Eye (tissue), 1 donor: ENCODE results near the gene LPGAT1.

Experiments
- DNase-seq: peaks from one replicate; pipeline ENCODE4 v3.0.0-alpha.2; 2015

Gene LPGAT1

DNA sequence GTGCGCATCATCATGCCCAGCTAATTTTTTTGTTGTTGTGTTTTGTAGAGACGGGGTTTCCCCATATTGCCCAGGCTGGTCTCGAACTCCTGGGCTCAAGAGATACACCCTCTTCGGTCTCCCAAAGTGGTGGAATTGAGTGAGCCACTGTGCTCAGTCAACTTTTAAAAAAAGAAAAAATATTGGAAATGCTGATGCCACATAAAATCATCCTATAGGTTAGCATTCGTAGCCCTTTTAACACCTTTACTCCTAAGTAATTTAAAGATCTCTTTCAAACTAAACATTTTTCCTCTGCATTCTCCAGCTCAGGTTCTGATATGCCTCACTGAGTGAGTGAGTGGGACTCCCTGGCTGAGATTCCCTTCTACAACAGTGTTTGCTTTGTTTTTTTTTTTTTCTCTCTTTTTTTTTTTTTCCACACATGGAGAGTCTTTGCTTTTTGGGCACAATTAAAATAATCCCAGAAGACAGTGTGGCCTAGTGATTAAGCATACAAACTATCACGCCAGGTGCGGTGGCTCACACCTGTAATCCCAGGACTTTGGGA is 74.0 kb downstream of the LPGAT1 start:
- no peak for DNase-seq

DNA sequence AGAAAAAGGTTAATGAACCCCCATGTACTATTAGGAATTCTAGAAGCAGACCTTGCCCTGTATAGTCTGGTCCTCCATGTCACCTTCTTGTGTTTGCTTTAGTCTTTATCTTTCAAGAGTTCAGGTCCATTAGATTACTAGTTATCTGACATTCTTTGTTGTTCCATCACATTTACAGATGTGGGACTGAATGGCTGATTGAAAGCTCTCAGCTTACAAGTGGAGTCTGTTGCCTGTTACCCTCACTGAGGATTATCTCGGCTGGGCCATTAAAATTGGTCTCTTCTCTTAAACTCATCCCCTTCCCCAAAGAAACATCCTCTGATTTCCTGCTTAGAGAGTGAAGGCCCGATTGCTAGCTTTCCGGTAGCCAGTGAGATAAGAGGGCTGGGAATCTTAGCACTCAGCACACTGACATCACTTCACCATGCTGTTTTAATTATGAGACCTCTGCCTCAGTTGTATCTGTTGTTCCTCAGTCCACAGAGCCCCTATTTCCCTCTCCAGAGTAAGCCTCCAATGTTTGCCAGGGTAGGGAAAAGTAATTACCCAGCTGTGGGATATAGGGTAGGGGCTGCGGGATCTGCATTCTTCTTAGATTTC is 76.8 kb downstream of the LPGAT1 start:
- no peak for DNase-seq

DNA sequence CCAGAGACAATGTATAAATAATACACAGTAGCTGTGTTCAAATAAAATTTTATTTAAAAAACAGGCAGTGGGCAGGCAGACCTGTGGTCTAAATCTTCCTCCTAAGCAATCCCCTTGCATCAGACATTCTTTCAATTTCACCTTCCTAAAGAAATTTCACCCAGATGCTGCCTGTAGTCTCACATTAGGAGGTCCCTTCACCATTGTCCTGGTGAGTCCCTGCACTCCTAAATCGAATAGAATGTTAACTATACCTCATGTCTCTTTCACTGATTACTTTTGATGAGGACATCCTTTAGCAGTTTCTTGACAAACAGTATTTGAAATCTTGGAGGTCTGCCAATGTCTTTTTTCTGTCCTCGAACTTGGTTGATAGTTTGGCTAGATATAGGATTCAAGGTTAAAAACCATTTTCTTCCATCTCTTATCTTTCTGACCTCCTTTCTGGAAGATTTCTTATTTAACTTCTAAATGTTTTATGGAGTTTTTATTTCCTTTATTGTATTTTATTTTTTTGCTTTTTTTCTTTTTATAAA is 77.5 kb downstream of the LPGAT1 start:
- no peak for DNase-seq

DNA sequence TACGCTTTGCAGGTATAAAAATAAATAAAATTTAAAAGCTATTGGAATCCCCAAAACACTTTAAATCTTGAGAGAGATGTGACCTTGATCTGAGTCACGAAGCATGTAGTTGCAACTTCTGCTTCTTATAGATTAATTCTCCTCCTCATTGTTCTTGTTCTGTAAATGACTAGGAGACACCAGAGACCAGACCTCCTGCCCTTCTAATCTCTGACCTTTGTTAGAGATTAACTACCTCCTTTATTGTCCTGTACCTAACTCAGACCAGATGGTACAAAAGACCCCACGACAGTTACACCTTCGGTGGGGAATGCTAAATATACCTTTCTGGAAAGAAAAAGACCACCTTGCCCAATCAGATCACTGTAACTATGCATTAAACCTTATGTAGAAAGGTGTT is 78.2 kb downstream of the LPGAT1 start:
- DNase-seq, result no peak

DNA sequence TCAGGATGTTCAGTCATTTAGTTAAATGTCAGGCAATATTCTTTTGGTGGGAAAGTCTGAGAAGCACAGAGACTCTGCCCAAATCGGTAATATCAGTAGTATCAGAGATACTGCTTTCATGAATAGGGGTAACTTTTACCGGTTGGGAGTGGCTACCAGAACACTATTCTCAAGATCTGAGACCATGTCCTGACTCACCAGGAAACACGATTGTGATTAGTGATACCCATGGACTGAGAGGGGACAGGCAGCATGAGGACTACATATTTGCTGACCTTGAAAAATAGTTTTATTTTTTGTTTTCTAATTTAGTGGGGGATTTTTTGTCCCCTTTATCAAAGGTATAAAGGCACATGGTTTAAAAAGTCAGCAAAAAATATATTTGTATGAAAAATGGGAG is 79.1 kb downstream of the LPGAT1 start:
- DNase-seq, result no peak

GRCh38 chr1:211750599-211750998 is 80.0 kb downstream of the LPGAT1 start:
- peak; percentile 33 for DNase-seq

- no peak for DNase-seq
Measured at GRCh38 chr1:211749251-211749650, 81.3 kb downstream of the LPGAT1 start.

- DNase-seq, result no peak
Measured at GRCh38 chr1:211748810-211749209, 81.8 kb downstream of the LPGAT1 start.

- no peak for DNase-seq
Measured at GRCh38 chr1:211742889-211743529, 87.6 kb downstream of the LPGAT1 start.

- DNase-seq, result no peak
Measured at GRCh38 chr1:211742272-211742671, 88.3 kb downstream of the LPGAT1 start.

GRCh38 chr1:211741788-211742187 is 88.8 kb downstream of the LPGAT1 start:
- no peak for DNase-seq

DNA sequence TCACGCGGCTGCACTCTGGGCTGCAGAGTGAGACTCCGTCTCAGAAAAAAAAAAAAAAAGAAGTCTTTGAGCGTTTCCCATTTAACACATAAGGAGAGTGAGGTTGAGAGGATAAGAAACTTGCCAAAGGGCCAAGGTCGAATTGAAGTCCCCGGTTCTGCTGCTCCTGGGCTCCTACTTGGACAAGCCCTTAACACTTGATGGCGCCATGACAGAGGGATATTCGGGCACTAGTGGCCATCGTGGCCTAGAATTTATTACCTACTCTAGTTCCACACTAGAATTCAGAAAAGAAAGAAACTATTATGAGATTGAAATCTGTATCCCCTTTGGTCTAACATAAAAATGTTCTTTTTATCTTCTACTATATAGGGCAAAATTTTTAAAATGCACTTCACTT is 89.4 kb downstream of the LPGAT1 start:
- no peak for DNase-seq

- DNase-seq, result no peak
Measured at GRCh38 chr1:211739671-211740411, 90.7 kb downstream of the LPGAT1 start.

- DNase-seq, result no peak
Measured at GRCh38 chr1:211738691-211739301, 91.8 kb downstream of the LPGAT1 start.

GRCh38 chr1:211738096-211738690 is 92.4 kb downstream of the LPGAT1 start:
- DNase-seq, result no peak

GRCh38 chr1:211737115-211738035 is 93.2 kb downstream of the LPGAT1 start:
- DNase-seq, result no peak

GRCh38 chr1:211736351-211736915 is 94.1 kb downstream of the LPGAT1 start:
- DNase-seq, result no peak

GRCh38 chr1:211735208-211736170 is 95.1 kb downstream of the LPGAT1 start:
- DNase-seq, result peak; percentile 68

DNA sequence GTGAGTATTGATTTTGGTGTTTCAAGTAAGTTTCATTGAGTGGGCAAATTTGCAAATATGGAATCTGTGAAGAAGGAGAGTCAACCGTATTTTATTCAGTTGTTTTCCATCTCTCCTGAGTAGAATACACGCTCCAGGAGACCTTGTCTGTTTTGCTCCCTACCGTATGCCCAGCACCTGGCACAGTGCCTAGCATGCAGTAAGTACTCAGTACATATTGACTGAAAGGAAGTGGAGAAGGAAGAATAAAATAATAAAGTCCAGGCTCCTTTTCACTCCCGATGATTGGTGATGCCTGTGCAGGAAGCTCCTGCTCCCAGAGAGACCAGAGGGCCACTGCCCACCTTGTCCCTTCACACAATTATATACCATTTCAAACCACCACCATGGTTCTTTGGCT is 95.8 kb downstream of the LPGAT1 start:
- DNase-seq, result no peak

GRCh38 chr1:211734359-211734758 is 96.2 kb downstream of the LPGAT1 start:
- peak; percentile 6 for DNase-seq
